ENCODE data around the gene ZNF275.
"Not testable (repeated sequence)": the region's sequence is repeated elsewhere in the genome, so short reads cannot be mapped to it uniquely, and the experiment has no call there.

Gene ZNF275

DNA sequence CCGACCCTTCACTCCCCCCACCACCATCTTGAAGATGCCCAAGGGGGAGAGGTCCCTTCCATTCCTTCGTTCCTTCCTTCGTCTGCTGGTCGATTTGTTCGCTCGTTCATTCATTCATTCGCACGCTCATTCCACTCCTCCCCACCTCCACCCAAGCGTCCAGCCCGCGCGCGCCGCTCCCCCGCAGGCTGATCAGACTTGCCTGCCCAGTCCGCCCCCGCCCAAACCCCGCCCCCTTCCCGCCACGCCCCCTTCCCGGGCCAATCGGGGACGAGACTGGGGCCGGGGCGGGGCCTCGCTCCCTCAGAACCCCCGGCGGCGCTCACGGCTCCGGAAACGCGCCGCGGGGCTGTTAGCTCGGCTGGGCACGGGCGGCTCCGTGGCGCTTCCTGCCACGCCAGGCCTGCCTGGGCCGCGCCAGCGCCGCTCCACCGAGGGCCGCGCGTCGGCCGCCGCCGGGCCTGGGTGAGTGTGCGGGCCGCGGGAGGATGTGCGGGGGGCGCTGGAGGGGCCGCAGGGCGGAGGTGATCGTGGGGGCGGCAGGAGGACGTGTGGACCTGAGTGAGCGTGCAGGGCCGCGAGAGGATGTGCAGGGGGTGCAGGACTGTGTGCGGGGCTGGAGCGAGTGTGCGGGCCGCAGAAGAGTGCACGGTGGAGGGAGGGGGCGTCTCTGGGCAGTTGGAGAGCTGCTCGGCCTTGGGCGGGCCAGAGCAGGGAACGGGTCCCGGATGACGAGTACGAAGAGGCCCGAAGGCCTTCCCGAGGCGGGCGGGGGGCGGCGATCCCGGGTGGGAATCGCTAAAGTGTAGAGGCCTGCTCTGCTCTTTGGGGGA, at the start of gene ZNF275:
ZNF275 (plus strand) TSS at position 333 of the 833 bp plus-strand sequence. CDS start 2,527 bp downstream, outside the sequence.
- peak; percentile 47 to 53 for DNase-seq

DNA sequence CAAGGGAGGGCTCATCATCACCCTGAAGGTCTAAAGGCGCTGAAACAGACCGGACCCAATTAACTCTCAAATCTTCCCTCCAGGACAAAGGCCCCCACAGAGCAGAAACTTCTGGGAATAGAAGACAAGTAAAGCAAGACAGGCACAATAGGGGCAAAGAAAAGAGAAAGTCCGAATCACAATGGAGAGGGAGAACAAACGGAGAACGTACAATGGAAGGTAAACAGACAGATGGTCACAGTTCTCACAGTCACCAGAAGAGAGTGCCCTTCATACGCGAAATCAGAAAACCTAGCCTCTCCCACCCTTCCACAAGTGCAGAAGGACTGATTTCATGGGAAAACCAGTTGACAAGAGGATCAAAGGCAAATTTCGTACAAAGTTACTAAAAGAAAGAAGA, 48.3 kb upstream of the ZNF275 start:
- DNase-seq: not testable (repeated sequence)

GRCh38 chrX:153288807-153289206, 45.1 kb upstream of the ZNF275 start:
- DNase-seq: not testable (repeated sequence)

GRCh38 chrX:153293485-153294071, 40.4 kb upstream of the ZNF275 start:
- DNase-seq: not testable (repeated sequence)

GRCh38 chrX:153297376-153297775, 36.6 kb upstream of the ZNF275 start:
- no peak for DNase-seq

DNA sequence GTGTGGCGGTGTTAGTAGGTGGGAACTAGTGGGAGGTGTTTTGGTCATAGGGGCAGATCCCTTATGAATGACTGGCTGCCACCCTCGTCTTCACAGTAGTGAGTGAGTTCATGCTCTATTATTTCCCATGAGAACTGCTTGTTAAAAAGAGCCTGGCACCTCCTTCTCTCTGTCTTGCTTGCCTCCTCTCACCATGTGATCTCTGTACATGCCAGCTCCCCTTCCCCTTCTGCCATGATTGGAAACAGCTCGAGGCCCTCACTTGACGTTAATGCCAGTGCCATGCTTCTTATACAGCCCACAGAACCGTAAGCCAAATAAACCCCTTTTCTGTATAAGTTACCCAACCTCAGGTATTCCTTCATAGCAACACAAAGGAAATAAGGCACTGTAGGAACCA, 34.1 kb upstream of the ZNF275 start:
- DNase-seq: no peak

GRCh38 chrX:153301746-153302145, 32.2 kb upstream of the ZNF275 start:
- DNase-seq: no peak

DNA sequence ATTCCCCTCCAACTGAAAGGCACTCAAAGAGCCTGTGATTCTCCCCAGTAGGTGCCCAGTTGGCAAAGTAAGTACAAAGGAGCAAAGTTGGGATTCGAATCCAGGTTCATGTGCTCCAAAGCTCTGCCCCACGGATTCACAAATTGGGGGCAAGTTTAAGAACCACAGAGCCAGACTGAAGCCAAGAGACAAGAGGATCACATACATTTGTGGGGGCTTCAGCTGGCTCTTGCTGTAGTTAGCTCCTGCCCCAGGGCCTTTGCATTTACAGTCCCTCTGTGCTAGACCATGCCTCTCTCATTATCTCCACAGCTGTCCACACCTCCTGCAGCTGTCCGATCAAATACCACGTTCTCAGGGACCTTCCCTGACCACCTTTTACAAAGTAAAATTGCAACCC, 31.2 kb upstream of the ZNF275 start:
- DNase-seq: no peak

GRCh38 chrX:153303276-153304262, 30.4 kb upstream of the ZNF275 start:
- no peak for DNase-seq

GRCh38 chrX:153304988-153305736, 28.8 kb upstream of the ZNF275 start:
- no peak for DNase-seq

GRCh38 chrX:153305972-153306371, 28.0 kb upstream of the ZNF275 start:
- no peak for DNase-seq

- no peak for DNase-seq
These were observed 27.3 kb upstream of the ZNF275 start for GRCh38 chrX:153306527-153307115.

- no peak for DNase-seq
These were observed 26.4 kb upstream of the ZNF275 start for GRCh38 chrX:153307276-153308178.

DNA sequence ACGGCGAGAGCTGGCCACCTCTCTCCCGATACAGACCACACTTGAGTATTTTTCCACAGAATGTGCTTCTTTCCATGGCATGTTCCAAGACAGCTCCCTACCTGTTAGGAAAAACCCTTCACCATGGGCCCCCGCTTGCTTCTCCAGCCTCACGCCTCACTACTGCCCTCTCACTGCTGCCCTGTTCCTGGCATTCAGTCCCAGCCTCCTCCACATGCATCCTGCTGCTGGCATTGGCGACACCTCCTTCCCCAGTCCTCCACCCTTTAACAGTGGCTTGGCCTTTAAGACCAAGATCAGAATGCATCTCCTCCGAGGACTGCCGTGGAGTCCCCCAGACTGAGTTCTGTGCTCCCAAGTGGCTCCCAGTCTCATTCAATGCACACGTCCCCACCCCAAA, 23.1 kb upstream of the ZNF275 start:
- DNase-seq: no peak

- no peak for DNase-seq
These were observed 21.9 kb upstream of the ZNF275 start for GRCh38 chrX:153312041-153312440.

GRCh38 chrX:153312842-153313241, 21.1 kb upstream of the ZNF275 start:
- DNase-seq: no peak

DNA sequence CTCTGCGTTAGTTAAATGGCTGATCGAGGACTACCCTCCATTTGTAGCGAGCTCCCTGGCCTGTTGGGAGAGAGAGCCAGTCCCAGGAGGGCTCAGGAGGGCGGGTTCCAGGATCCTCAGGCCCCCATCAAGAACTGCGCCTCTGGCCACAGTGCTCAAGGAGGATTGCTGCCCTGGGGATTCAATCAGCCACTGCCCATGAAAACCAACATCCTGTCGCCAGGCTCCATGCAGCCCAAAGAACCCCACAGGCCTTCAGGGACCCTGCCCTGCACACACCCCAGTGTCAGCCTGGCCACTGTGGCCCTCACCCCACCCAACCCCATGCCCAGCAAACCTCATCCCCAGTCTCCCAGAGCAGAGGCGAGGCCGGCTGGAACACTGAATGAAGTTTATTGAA, 16.6 kb upstream of the ZNF275 start:
- no peak for DNase-seq

GRCh38 chrX:153317996-153318722, 15.8 kb upstream of the ZNF275 start:
- DNase-seq: no peak

DNA sequence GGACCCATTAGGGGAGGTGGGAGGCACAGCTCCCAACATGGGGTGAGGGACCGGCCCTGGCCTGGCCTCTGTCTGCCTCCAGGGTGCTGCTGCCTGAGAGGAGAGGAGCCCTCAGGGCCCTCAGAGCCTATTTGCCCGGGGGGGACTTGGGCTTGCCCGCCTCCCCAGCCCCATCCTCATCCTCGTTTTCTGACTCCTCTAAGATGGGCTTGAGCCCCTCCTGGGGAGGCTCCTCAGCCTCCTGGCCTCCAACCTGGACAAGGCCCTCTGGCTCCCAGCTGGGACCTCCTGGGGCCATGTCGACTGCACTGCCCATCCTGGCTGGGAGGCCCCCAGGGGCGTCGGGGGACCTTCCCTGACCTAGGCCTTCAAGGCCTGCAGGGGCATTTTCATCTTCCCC, 15.1 kb upstream of the ZNF275 start:
- no peak for DNase-seq
